IMR-90 (cell line): ENCODE results near the gene CADM2. TPM values are rescaled to one million over a fixed set of nuclear protein-coding genes. Genes with fewer than 3 reads are reported as not detected.

ENCODE experiments used
- ATAC-seq: fragments of 200-7000 bp; cut with Tn5 transposase; 2 replicates; pipeline ENCODE4 v1.9.1; 2020; ENCODE audit warnings: low read depth, mild to moderate bottlenecking, moderate library complexity
- BruUV-seq: library from RNA; stranded (reverse); fragments of 400-500 nt; replicated peaks from 2 replicates; lab custom pipeline; 2021; lab: Mats Ljungman, UMichigan
- CTCF ChIA-PET: fragments of 300-600 bp; formaldehyde crosslinking; extraction: SDS; loops from one replicate; lab custom pipeline; 2021; ENCODE audit warnings: antibody characterized with exemption; lab: Yijun Ruan, JAX
- POLR2A ChIA-PET: fragments of 300-600 bp; sonication (Branson Sonifier 250); formaldehyde crosslinking; loops from one replicate; lab custom pipeline; 2022; ENCODE audit warnings: antibody characterized with exemption; ENCODE audit not compliant: unreplicated experiment; lab: Charles Lee
- DNase-seq: peaks from one replicate; pipeline ENCODE4 v3.0.0; 2013
- H2AFZ ChIP-seq: replicated peaks from 2 replicates; pipeline ENCODE3; 2013; ENCODE audit warnings: low read length, mild to moderate bottlenecking; ENCODE audit not compliant: poor library complexity
- H2AK5ac ChIP-seq: 2 replicates; pipeline ENCODE4 v1.6.1; 2013; ENCODE audit warnings: low read depth, low read length, inconsistent platforms
- H2AK9ac ChIP-seq: replicated peaks from 2 replicates; pipeline ENCODE3; 2013; ENCODE audit warnings: mild to moderate bottlenecking, low read depth, low read length, moderate library complexity; ENCODE audit not compliant: poor library complexity
- H2BK120ac ChIP-seq: 2 replicates; pipeline ENCODE4 v1.6.1; 2013; ENCODE audit warnings: low read depth, low read length, inconsistent platforms
- H2BK15ac ChIP-seq: 3 replicates; pipeline ENCODE4 v1.6.1; 2013; ENCODE audit warnings: low read depth, low read length, inconsistent platforms
- H2BK20ac ChIP-seq: 2 replicates; pipeline ENCODE4 v1.6.1; 2013; ENCODE audit warnings: low read depth, mild to moderate bottlenecking, inconsistent platforms, low read length, moderate library complexity
- H2BK5ac ChIP-seq: 2 replicates; pipeline ENCODE4 v1.6.1; 2013; ENCODE audit warnings: mild to moderate bottlenecking, low read depth, low read length, inconsistent platforms; ENCODE audit not compliant: poor library complexity, severe bottlenecking
- H3K14ac ChIP-seq: replicated peaks from 2 replicates; pipeline ENCODE4 v1.6.1; 2013; ENCODE audit warnings: low read depth, low read length, inconsistent platforms
- H3K18ac ChIP-seq: 2 replicates; pipeline ENCODE4 v1.6.1; 2013; ENCODE audit warnings: low read depth, low read length, control low read depth
- H3K23ac ChIP-seq: 2 replicates; pipeline ENCODE4 v1.6.1; 2013; ENCODE audit warnings: low read depth, low read length, inconsistent platforms
- H3K27ac ChIP-seq: 2 replicates; pipeline ENCODE4 v1.5.1; 2013; ENCODE audit warnings: mild to moderate bottlenecking, control low read depth, low read length; ENCODE audit not compliant: insufficient read depth
- H3K27me3 ChIP-seq: 2 replicates; pipeline ENCODE4 v1.6.1; 2013; ENCODE audit warnings: low read length; ENCODE audit not compliant: control insufficient read depth, insufficient read depth
- H3K36me3 ChIP-seq: 2 replicates; pipeline ENCODE4 v1.6.1; 2013; ENCODE audit warnings: low read length, mixed read lengths; ENCODE audit not compliant: control insufficient read depth, insufficient read depth
- H3K4ac ChIP-seq: 2 replicates; pipeline ENCODE4 v1.6.1; 2013; ENCODE audit warnings: low read depth, low read length, inconsistent platforms
- H3K4me1 ChIP-seq: 2 replicates; pipeline ENCODE4 v1.6.1; 2013; ENCODE audit warnings: low read length, mixed read lengths; ENCODE audit not compliant: control insufficient read depth, insufficient read depth
- H3K4me2 ChIP-seq: 2 replicates; pipeline ENCODE4 v1.6.1; 2013; ENCODE audit warnings: low read depth, mild to moderate bottlenecking, control low read depth, low read length, moderate library complexity
- H3K4me3 ChIP-seq: 2 replicates; pipeline ENCODE4 v1.5.1; 2013; ENCODE audit warnings: low read depth, mild to moderate bottlenecking, control low read depth, low read length, moderate library complexity; ENCODE audit not compliant: insufficient read depth
- H3K56ac ChIP-seq: 2 replicates; pipeline ENCODE4 v1.6.1; 2013; ENCODE audit warnings: low read length, inconsistent platforms; ENCODE audit not compliant: insufficient read depth; ENCODE audit errors: extremely low read depth
- H3K79me1 ChIP-seq, 2 experiments: 2 replicates each; pipeline ENCODE4 v1.6.1; 2013; ENCODE audit warnings: low read length in 2 of 2, inconsistent platforms in 1 of 2, low read depth in 1 of 2
- H3K9ac ChIP-seq: 2 replicates; pipeline ENCODE4 v1.6.1; 2013; ENCODE audit warnings: low read depth, low read length, control low read depth
- H3K9me1 ChIP-seq: 2 replicates; pipeline ENCODE4 v1.6.1; 2013; ENCODE audit warnings: low read length, inconsistent platforms; ENCODE audit not compliant: insufficient read depth
- H3K9me3 ChIP-seq: 2 replicates; pipeline ENCODE4 v1.6.1; 2013; ENCODE audit warnings: low read length; ENCODE audit not compliant: control insufficient read depth, insufficient read depth
- H4K20me1 ChIP-seq: 2 replicates; pipeline ENCODE4 v1.6.1; 2013; ENCODE audit warnings: low read length, inconsistent platforms; ENCODE audit not compliant: insufficient read depth
- H4K5ac ChIP-seq: 2 replicates; pipeline ENCODE4 v1.6.1; 2013; ENCODE audit warnings: mild to moderate bottlenecking, low read depth, low read length, control low read depth
- H4K8ac ChIP-seq, 2 experiments: 2 replicates each; pipeline ENCODE4 v1.6.1; 2013; ENCODE audit warnings: low read depth in 2 of 2, low read length in 2 of 2, control low read depth in 1 of 2, inconsistent platforms in 1 of 2
- H4K91ac ChIP-seq: 2 replicates; pipeline ENCODE4 v1.6.1; 2013; ENCODE audit warnings: low read depth, low read length, inconsistent platforms; ENCODE audit not compliant: insufficient read depth
- BHLHE40 ChIP-seq: fragments of 150-350 bp; IDR thresholded peaks from 2 replicates; pipeline ENCODE4 v1.6.1; 2016; ENCODE audit warnings: mild to moderate bottlenecking, low read depth, low read length
- CTCF ChIP-seq: conservative IDR thresholded peaks from 2 replicates; pipeline ENCODE4 v1.5.1; 2012; ENCODE audit warnings: mild to moderate bottlenecking, low read depth, low read length, improper control_type of control experiment
- RAD21 ChIP-seq: IDR thresholded peaks from 2 replicates; pipeline ENCODE4 v1.6.1; 2012; ENCODE audit warnings: low read length, improper control_type of control experiment
- USF2 ChIP-seq: fragments of 150-350 bp; IDR thresholded peaks from 2 replicates; pipeline ENCODE4 v1.6.1; 2017; ENCODE audit warnings: mild to moderate bottlenecking, antibody characterized with exemption, low read length, low read depth
- WGBS, 2 experiments: methylation state at CpG; one replicate each; pipeline versions ENCODE4 v1.1.5 to v1.1.7; 2013; ENCODE audit warnings: missing lambda C conversion rate in 2 of 2; ENCODE audit not compliant: insufficient read length in 1 of 2; ENCODE audit errors: extremely low coverage in 2 of 2; 5-methylcytosine and 5-hydroxymethylcytosine counted together
- dilution Hi-C: fragments of 300-500 bp; cut with HindIII; formaldehyde crosslinking; loops from one replicate; pipeline ENCODE4 v1.14.3; 2018; ENCODE audit warnings: low sequenced_read_pairs; ENCODE audit not compliant: unreplicated experiment
- in situ Hi-C: fragments of 300-500 bp; cut with MboI; formaldehyde crosslinking; loops from 3 replicates; pipeline ENCODE4 v1.14.3; 2019; ENCODE audit warnings: low sequenced_read_pairs, inconsistent platforms, mixed read lengths
- intact Hi-C: fragments of 100-400 bp; cut with micrococcal nuclease; formaldehyde crosslinking; loops from 2 replicates; pipeline ENCODE4 v1.10.0; 2022
- polyA plus RNA-seq, 3 experiments: library from polyadenylated mRNA; depleted of rRNA; stranded (reverse); fragments of >200 nt; gene quantifications; 2 replicates each; pipeline ENCODE4 v1.2.3, GENCODE V29; 2012; ENCODE audit warnings: low replicate concordance in 1 of 3
- total RNA-seq: library from RNA; depleted of rRNA; stranded (reverse); fragments of >200 nt; gene quantifications from 2 replicates; pipeline ENCODE4 v1.2.3, GENCODE V29; 2012

Gene CADM2
- total and polyA plus RNA-seq, 2 of the 4 experiments (the other 2 are of a cell fraction) = not detected

- BruUV-seq = no TSS peak
- ATAC-seq = no peak
- intact Hi-C loops = no loop called here
Measured at GRCh38 chr3:85159376-85159775, 200.6 kb downstream of the CADM2 start.

More at GRCh38 chr3:85159376-85159775, 200.6 kb downstream of the CADM2 start:
- Histone ChIP-seq H3K4me1 (no peaks in the 10 kb centered on the region), H3K9me3 (no peaks in the 10 kb centered on the region), H2AFZ (no peak overlapping the region), H3K27ac (no peak overlapping the region), H3K18ac (no peak overlapping the region), H3K9ac (no peak overlapping the region), H4K8ac (no peak overlapping the region), H4K5ac (no peak overlapping the region), H4K91ac (no peak overlapping the region), H2BK15ac (no peak overlapping the region), H3K23ac (no peak overlapping the region), H4K20me1 (no peaks in the 10 kb centered on the region), H2BK20ac (no peak overlapping the region), H2BK120ac (no peak overlapping the region), H3K36me3 (no peaks in the 10 kb centered on the region), H3K27me3 (no peaks in the 10 kb centered on the region), H3K4me2 (no peak overlapping the region), H3K79me1 (no peaks in the 10 kb centered on the region), H2AK5ac (no peak overlapping the region), H2AK9ac (no peak overlapping the region), H3K9me1 (no peaks in the 10 kb centered on the region), H3K14ac (no peak overlapping the region), H3K4ac (no peak overlapping the region), H3K4me3 (no peak overlapping the region), H3K56ac (no peak overlapping the region), H2BK5ac (no peak overlapping the region)
- no CpG with 5 or more reads among the region's 5 CpGs for WGBS, 2 experiments
- ChIA-PET POLR2A (no interaction called here), CTCF (no interaction called here)
- in situ Hi-C loops (no loop called here), dilution Hi-C loops (no loop called here)
- TF ChIP-seq BHLHE40 (no peak), RAD21 (no peak), USF2 (no peak), CTCF (no peak)
- no peak for DNase-seq
